ENCODE results near the gene SYCP2.
"Not testable (repeated sequence)": the region's sequence is repeated elsewhere in the genome, so short reads cannot be mapped to it uniquely, and the experiment has no call there.

Gene SYCP2

DNA sequence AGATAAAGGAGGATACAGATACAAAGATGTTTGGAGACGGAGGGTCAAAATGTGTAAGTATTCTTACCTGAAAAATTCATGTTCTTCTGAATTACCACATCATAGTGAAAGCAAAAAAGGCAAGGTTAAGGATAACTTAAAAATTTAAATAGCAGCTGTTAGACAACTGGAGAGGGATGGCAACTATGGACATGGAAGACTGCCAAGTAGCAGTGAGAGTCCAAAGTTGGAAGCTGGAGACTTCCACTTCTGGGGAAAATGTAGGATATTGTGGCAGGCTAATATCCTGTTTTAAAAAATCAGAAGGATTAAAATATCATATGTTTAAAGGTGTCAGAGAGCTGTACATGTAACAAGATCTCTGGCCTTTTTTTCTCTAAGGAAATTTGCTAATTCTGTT, 29.8 kb downstream of the SYCP2 start:
- no peak for DNase-seq
- Mint-ChIP-seq H3K27me3 (no peaks in the 10 kb centered on the region), H3K9me3 (no peaks in the 10 kb centered on the region), H3K36me3 (no peaks in the 10 kb centered on the region), H3K4me3 (no peak overlapping the region), H3K4me1 (no peaks in the 10 kb centered on the region), H3K27ac (no peak overlapping the region)
- CTCF ChIA-PET: no interaction called here

DNA sequence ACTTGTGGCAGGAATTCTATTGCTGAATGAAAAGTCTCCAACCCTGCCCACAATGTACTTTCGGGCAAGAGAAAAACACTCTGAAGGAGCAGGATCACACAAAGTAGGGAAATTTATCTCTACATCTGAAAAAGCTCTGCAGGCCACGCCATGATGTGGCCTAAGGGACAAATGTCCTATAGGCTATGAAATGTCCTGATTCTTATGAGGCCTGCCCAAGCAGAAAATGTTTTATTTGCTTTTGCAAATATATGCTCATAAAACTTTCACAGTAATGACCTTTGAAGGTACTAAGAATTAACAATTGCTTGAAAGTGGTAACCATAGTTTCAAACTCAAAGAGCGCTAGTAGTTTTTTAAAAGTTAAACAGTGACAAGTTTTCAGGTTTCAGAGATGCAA, 31.0 kb downstream of the SYCP2 start:
- no peaks in the 10 kb centered on the region for H3K27me3 Mint-ChIP-seq
- CTCF ChIA-PET: no interaction called here
- no peak overlapping the region for H3K27ac Mint-ChIP-seq
- no peak overlapping the region for H3K4me3 Mint-ChIP-seq
- H3K9me3 Mint-ChIP-seq: no peaks in the 10 kb centered on the region
- H3K36me3 Mint-ChIP-seq: no peaks in the 10 kb centered on the region
- DNase-seq: no peak
- no peaks in the 10 kb centered on the region for H3K4me1 Mint-ChIP-seq

GRCh38 chr20:59895908-59896307, 37.5 kb downstream of the SYCP2 start:
- no peaks in the 10 kb centered on the region for H3K9me3 Mint-ChIP-seq
- no peak overlapping the region for H3K4me3 Mint-ChIP-seq
- no peaks in the 10 kb centered on the region for H3K36me3 Mint-ChIP-seq
- CTCF ChIA-PET: no interaction called here
- no peak for DNase-seq
- no peaks in the 10 kb centered on the region for H3K4me1 Mint-ChIP-seq
- H3K27me3 Mint-ChIP-seq: no peaks in the 10 kb centered on the region
- H3K27ac Mint-ChIP-seq: no peak overlapping the region

DNA sequence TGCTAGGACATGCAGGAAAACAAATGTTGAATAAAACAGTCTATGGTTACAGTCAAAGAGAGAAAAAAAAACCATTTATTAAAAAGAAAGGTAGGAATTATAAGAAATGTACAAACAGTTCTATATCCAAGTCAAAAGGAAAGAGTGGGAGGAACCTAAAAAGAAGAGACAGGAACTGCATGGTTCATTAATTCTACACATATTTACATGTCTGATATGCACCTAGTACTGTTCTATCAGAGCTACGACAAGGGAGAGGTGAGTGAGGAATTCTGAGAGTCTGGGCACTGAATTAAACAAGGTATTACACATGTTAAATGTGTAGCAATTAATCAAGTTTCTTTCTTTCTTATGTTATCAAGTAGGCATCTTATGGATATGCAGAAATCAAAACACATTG, 41.9 kb downstream of the SYCP2 start:
- H3K9me3 Mint-ChIP-seq: peaks cover 2% of the 10 kb centered on the region
- no peaks in the 10 kb centered on the region for H3K4me1 Mint-ChIP-seq
- H3K27me3 Mint-ChIP-seq: no peaks in the 10 kb centered on the region
- DNase-seq: no peak
- no peak overlapping the region for H3K27ac Mint-ChIP-seq
- H3K36me3 Mint-ChIP-seq: no peaks in the 10 kb centered on the region
- no peak overlapping the region for H3K4me3 Mint-ChIP-seq
- CTCF ChIA-PET: no interaction called here

DNA sequence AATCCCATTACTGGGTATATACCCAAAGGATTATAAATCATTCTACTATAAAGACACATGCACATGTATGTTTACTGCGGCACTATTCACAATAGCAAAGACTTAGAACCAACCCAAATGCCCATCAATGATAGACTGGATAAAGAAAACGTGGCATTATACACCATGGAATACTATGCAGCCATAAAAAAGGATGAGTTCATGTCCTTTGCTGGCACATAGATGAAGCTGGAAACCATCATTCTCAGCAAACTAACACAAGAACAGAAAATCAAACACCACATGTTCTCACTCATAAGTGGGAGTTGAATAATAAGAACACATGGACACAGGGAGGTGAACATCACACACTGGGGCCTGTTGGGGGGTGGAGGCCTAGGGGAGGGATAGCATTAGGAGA, 43.4 kb downstream of the SYCP2 start:
- DNase-seq, CTCF ChIA-PET, H3K27ac Mint-ChIP-seq, H3K36me3 Mint-ChIP-seq, H3K9me3 Mint-ChIP-seq, H3K4me3 Mint-ChIP-seq, H3K4me1 Mint-ChIP-seq, H3K27me3 Mint-ChIP-seq: not testable (repeated sequence)

DNA sequence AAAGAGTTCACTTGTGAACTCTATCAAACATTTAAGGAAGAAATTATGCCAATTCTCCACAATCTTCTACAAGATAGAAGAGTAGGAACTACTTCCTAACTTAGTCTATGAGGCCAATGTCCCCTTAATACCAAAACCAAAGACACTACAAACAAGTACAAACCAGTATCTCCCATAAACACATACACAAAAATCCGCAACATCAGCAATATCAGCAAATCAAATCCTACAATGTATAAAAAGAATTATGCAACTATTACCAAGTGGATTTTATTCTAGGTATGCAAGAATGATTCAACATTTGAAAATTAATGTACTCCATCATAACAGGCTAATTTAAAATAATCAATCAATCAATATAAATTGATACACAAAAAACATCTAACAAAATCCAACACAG, 45.4 kb downstream of the SYCP2 start:
- Mint-ChIP-seq H3K27ac (no peak overlapping the region), H3K27me3 (no peaks in the 10 kb centered on the region), H3K4me1 (no peaks in the 10 kb centered on the region), H3K36me3 (no peaks in the 10 kb centered on the region), H3K4me3 (no peak overlapping the region), H3K9me3 (peaks cover 2% of the 10 kb centered on the region)
- CTCF ChIA-PET: no interaction called here
- DNase-seq: no peak

DNA sequence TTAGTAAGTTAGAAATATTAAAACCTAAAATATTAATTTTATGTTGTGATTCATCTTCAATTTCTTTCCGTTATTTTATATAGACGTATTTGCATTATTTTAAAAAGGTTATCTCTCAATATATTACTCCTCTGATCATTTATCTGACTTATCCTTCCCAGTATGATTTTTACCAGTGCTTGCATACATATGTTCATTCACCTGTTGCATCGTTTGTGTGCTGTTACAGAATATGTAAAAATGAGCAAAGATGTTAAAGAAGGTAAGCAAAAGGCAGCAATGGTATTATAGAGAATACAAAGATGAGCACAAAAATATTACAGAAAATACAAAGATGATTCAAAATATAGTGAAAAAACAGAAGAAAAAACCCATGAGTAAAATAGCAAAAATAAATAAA, 48.9 kb downstream of the SYCP2 start:
- Mint-ChIP-seq H3K4me1 (no peaks in the 10 kb centered on the region), H3K36me3 (no peaks in the 10 kb centered on the region), H3K9me3 (peaks cover under 1% of the 10 kb centered on the region), H3K4me3 (no peak overlapping the region), H3K27me3 (no peaks in the 10 kb centered on the region), H3K27ac (no peak overlapping the region)
- CTCF ChIA-PET: no interaction called here
- DNase-seq: no peak

DNA sequence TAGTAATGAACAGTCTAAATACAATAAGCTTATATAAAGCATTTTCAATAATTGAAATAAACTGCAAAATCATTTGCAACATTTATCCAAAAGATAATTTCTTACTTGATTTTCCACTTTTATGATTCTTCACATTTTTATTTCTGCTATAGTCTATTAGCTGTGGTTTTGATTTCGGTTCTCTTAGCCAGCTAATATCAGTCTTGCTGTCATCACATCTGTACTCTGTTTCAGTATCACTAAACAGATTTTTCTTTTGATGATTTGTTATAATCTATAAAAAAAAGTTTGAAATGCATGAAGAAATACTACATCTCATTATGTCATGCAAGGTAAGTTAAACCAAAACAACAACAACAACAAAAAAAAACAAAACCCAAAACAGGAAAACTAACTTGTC, 53.2 kb downstream of the SYCP2 start:
- Mint-ChIP-seq H3K9me3 (no peaks in the 10 kb centered on the region), H3K4me3 (no peak overlapping the region), H3K27me3 (no peaks in the 10 kb centered on the region), H3K36me3 (no peaks in the 10 kb centered on the region), H3K27ac (no peak overlapping the region), H3K4me1 (no peaks in the 10 kb centered on the region)
- CTCF ChIA-PET: no interaction called here
- no peak for DNase-seq

DNA sequence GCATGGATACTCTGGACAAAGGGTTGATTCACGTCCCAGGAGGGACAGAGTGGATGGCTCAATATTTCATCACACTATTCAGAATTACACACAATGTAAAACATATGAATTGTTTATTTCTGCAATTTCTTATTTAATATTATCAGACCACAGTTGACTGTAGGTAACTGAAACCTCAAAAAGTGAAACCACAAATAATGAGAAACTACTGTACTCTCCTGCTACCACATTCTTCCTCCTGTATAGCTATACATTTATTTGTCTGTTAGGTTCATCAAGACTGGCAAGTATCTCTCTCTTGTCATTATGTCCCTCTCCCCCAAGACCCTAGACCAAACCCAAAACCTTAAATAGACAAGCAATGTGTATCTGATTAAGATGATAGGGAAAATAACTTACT, 60.0 kb downstream of the SYCP2 start:
- no peaks in the 10 kb centered on the region for H3K27me3 Mint-ChIP-seq
- no peak overlapping the region for H3K27ac Mint-ChIP-seq
- CTCF ChIA-PET: no interaction called here
- H3K4me3 Mint-ChIP-seq: no peak overlapping the region
- no peaks in the 10 kb centered on the region for H3K36me3 Mint-ChIP-seq
- H3K4me1 Mint-ChIP-seq: no peaks in the 10 kb centered on the region
- H3K9me3 Mint-ChIP-seq: no peaks in the 10 kb centered on the region
- DNase-seq: no peak

- Mint-ChIP-seq H3K4me1 (no peaks in the 10 kb centered on the region), H3K36me3 (no peaks in the 10 kb centered on the region), H3K4me3 (no peak overlapping the region), H3K27me3 (no peaks in the 10 kb centered on the region), H3K27ac (no peak overlapping the region), H3K9me3 (no peaks in the 10 kb centered on the region)
- CTCF ChIA-PET: no interaction called here
- DNase-seq: no peak
Observed at GRCh38 chr20:59871096-59871495, 62.3 kb downstream of the SYCP2 start.

DNA sequence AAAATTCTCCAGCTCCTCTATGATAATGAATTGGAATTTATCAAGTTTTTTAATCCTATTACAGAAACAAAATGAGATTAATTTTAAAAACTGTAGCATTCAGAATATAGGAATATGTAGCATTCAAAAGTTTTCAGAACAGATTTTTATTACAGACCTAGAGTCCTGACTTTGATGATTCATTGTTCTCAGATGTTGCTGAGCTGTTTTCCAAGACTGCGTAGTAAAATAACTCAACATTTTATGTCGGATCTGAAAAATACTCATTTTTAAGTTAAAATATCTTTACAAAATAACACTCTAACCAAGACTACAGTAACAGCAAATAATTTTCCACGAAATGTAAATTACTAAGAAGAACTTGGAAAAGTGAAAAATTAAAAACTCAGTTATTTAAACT, 67.1 kb downstream of the SYCP2 start:
- DNase-seq: no peak
- Mint-ChIP-seq H3K4me1 (no peaks in the 10 kb centered on the region), H3K4me3 (no peak overlapping the region), H3K36me3 (no peaks in the 10 kb centered on the region), H3K9me3 (no peaks in the 10 kb centered on the region), H3K27me3 (no peaks in the 10 kb centered on the region), H3K27ac (no peak overlapping the region)
- CTCF ChIA-PET: interaction anchor here (1.2 kb wide), 1 partner anchor 16 kb away, joined by 3 read pairs; no protein-coding TSS in a partner anchor

DNA sequence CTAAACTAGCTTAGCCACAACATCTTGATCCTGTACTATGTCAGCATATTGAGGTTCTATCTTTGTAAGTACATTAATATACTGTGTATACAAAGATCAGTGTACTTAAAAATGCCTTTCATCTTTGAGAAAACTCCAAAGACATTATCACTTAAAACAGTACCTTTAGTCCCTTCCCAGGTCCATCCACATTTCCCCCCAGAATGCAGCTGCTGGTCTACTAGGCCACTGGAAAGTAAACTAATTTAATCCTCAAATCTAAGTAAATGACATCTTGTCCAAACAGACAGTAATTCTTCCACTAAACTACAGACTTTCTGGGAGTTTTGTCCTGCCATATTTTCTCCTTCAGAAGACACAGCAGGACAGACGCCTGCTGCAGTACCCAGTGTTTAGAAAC, 68.7 kb downstream of the SYCP2 start:
- no peaks in the 10 kb centered on the region for H3K27me3 Mint-ChIP-seq
- no peak overlapping the region for H3K27ac Mint-ChIP-seq
- no peaks in the 10 kb centered on the region for H3K36me3 Mint-ChIP-seq
- CTCF ChIA-PET: interaction anchor here (1.0 kb wide), 1 partner anchor 13 kb away, joined by 3 read pairs; no protein-coding TSS in a partner anchor
- H3K4me3 Mint-ChIP-seq: no peak overlapping the region
- H3K9me3 Mint-ChIP-seq: no peaks in the 10 kb centered on the region
- DNase-seq: no peak
- no peaks in the 10 kb centered on the region for H3K4me1 Mint-ChIP-seq

- no peak for DNase-seq
- Mint-ChIP-seq H3K36me3 (no peaks in the 10 kb centered on the region), H3K27ac (no peak overlapping the region), H3K4me1 (no peaks in the 10 kb centered on the region), H3K27me3 (no peaks in the 10 kb centered on the region), H3K4me3 (no peak overlapping the region), H3K9me3 (no peaks in the 10 kb centered on the region)
- CTCF ChIA-PET: no interaction called here
Observed at GRCh38 chr20:59863058-59863457, 70.4 kb downstream of the SYCP2 start.

DNA sequence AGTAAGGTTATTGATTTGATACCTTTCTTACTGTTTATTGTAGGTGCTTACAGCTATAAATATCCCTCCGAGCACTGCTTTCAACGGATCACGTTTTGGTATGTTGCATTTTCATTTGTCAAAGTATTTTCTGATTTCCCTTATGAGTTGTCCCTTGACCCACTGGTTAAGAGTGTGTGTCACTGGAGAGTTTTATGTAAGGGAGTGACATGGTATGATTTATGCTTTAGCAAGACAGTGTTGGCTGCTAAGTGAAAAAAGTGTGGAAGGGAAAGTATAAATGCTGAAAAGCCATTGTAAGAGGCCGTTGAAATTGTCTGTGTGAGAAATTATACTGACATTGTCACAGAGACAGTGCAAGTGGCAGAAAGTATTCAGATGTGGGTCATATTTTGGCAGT, 72.0 kb downstream of the SYCP2 start:
- Mint-ChIP-seq H3K27ac (no peak overlapping the region), H3K4me1 (no peaks in the 10 kb centered on the region), H3K4me3 (no peak overlapping the region)

DNA sequence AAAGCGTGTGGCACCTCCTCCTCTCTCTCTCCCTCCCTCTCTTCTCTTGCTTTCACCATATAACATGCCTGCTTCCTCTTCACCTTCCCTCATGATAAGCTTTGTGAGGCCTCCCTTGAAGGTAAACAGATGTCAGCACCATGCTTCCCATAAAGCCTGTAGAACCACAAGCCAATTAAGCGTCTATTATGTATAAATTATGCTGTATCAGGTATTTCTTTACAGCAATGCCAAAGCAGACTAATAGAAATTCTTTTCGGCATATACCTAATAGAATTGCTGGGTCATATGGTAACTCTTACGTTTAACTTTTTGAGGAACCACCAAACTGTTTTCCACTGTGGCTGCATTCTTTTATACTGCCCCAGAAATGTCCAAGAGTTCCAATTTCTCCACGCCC, 75.0 kb downstream of the SYCP2 start:
- Mint-ChIP-seq H3K4me1 (no peaks in the 10 kb centered on the region), H3K36me3 (no peaks in the 10 kb centered on the region), H3K27me3 (no peaks in the 10 kb centered on the region), H3K9me3 (no peaks in the 10 kb centered on the region), H3K4me3 (no peak overlapping the region), H3K27ac (no peak overlapping the region)
- DNase-seq: no peak
- CTCF ChIA-PET: no interaction called here

More for the DNA sequence above, 72.0 kb downstream of the SYCP2 start:
- CTCF ChIA-PET: no interaction called here
- no peak for DNase-seq
- Mint-ChIP-seq H3K9me3 (no peaks in the 10 kb centered on the region), H3K27me3 (no peaks in the 10 kb centered on the region), H3K36me3 (no peaks in the 10 kb centered on the region)

- H3K4me1 Mint-ChIP-seq: no peaks in the 10 kb centered on the region
- no peak overlapping the region for H3K4me3 Mint-ChIP-seq
- CTCF ChIA-PET: no interaction called here
- no peak overlapping the region for H3K27ac Mint-ChIP-seq
- no peaks in the 10 kb centered on the region for H3K9me3 Mint-ChIP-seq
- no peak for DNase-seq
- H3K27me3 Mint-ChIP-seq: no peaks in the 10 kb centered on the region
- H3K36me3 Mint-ChIP-seq: no peaks in the 10 kb centered on the region
Observed at GRCh38 chr20:59857966-59858365, 75.5 kb downstream of the SYCP2 start.

All from activated naive CD4-positive, alpha-beta T cell treated with anti-CD3 and anti-CD28 coated beads, Interleukin-2, amount 10 ng/mL, durations not matched to agents 7 days and 5 days (primary cell).